Measurements from ENCODE around the gene CXCL3.

The CXCL3 gene

GRCh38 chr4:74012130-74012529 lies 26.4 kb downstream of the CXCL3 start:
- no peak for DNase-seq

GRCh38 chr4:74009307-74009706 lies 29.2 kb downstream of the CXCL3 start:
- no peak for DNase-seq

GRCh38 chr4:74006009-74006476 lies 32.4 kb downstream of the CXCL3 start:
- no peak for DNase-seq

- no peak for DNase-seq
These were observed 33.0 kb downstream of the CXCL3 start for GRCh38 chr4:74005528-74005927.

- DNase-seq, result no peak
These were observed 33.8 kb downstream of the CXCL3 start for GRCh38 chr4:74004668-74005067.

GRCh38 chr4:74000301-74000700 lies 38.2 kb downstream of the CXCL3 start:
- DNase-seq, result no peak

GRCh38 chr4:73998040-73999011 lies 40.2 kb downstream of the CXCL3 start, which contains the start of gene CXCL5:
Gene CXCL5, minus strand, starts transcription at chr4:73998677. Its CDS starts 96 bp downstream, at chr4:73998581.
- DNase-seq, result no peak

GRCh38 chr4:73992050-73992449 lies 46.4 kb downstream of the CXCL3 start:
- no peak for DNase-seq

- DNase-seq, result no peak
These were observed 46.8 kb downstream of the CXCL3 start for GRCh38 chr4:73991742-73992000.

GRCh38 chr4:73990988-73991741 lies 47.3 kb downstream of the CXCL3 start:
- DNase-seq, result no peak

GRCh38 chr4:73989928-73990327 lies 48.6 kb downstream of the CXCL3 start:
- DNase-seq, result no peak

- no peak for DNase-seq
These were observed 49.5 kb downstream of the CXCL3 start for GRCh38 chr4:73989031-73989430.

GRCh38 chr4:73988061-73988460 lies 50.4 kb downstream of the CXCL3 start, which contains the start of gene PPBP:
Gene PPBP, minus strand, starts transcription at chr4:73988190. Its CDS starts 87 bp downstream, at chr4:73988103.
- peak in 1 of 2 donors; percentile 59 for DNase-seq

All from bone marrow (tissue), 2 donors.